Heart right ventricle (tissue), 16 donors: ENCODE measurements around the gene ELANE. TPM values are rescaled to one million over a fixed set of nuclear protein-coding genes. Genes with fewer than 3 reads are reported as not detected.
A peak's percentile ranks its signal among the peaks of the same experiment; 100 is the strongest.
"Not testable (repeated sequence)": the region's sequence is repeated elsewhere in the genome, so short reads cannot be mapped to it uniquely, and the experiment has no call there.

Source experiments
- ATAC-seq, 8 donors: fragments of 200-7000 bp; cut with Tn5 transposase; one replicate each; pipeline ENCODE4 v1.9.1; 2020; ENCODE audit warnings: mild to moderate bottlenecking in 8 of 8, moderate library complexity in 8 of 8, moderate number of reproducible peaks in 1 of 8
- DNase-seq, 2 donors: peaks; one replicate each; pipeline ENCODE4 v3.0.0-alpha.2; 2020
- H3K27ac ChIP-seq, 10 donors: fragments of 200-600 bp; sonication (generic) in 2 of 10; one replicate each; pipeline versions ENCODE4 v1.5.0 to v1.8.0; 2020 to 2022; ENCODE audit warnings: mild to moderate bottlenecking in 3 of 10
- H3K27me3 ChIP-seq, 7 donors: fragments of 200-600 bp; one replicate each; pipeline ENCODE4 v1.8.0; 2021 to 2022; ENCODE audit warnings: mild to moderate bottlenecking in 2 of 7
- H3K36me3 ChIP-seq, 9 donors: fragments of 200-600 bp; sonication (generic) in 1 of 9; one replicate each; pipeline versions ENCODE4 v1.5.0 to v1.8.0; 2020 to 2022; ENCODE audit warnings: mild to moderate bottlenecking in 2 of 9
- H3K4me1 ChIP-seq, 9 donors: fragments of 200-600 bp; sonication (generic) in 1 of 9; one replicate each; pipeline versions ENCODE4 v1.5.0 to v1.8.0; 2020 to 2022; ENCODE audit warnings: mild to moderate bottlenecking in 4 of 9
- H3K4me3 ChIP-seq, 10 donors: fragments of 200-600 bp; sonication (generic) in 2 of 10; one replicate each; pipeline versions ENCODE4 v1.5.0 to v1.8.0; 2020 to 2022; ENCODE audit warnings: mild to moderate bottlenecking in 7 of 10, moderate library complexity in 2 of 10
- H3K9me3 ChIP-seq, 11 donors: fragments of 200-600 bp in 10 of 11; sonication (generic) in 2 of 11; one replicate each; pipeline versions ENCODE4 v1.5.0 to v1.8.0; 2013 to 2022; ENCODE audit warnings: mild to moderate bottlenecking in 2 of 11, control low read depth in 1 of 11, moderate library complexity in 1 of 11
- CTCF ChIP-seq, 9 donors: fragments of 200-600 bp; sonication (generic) in 2 of 9; IDR thresholded peaks; one replicate each; pipeline versions ENCODE4 v1.5.0 to v1.8.0; 2021 to 2022; ENCODE audit warnings: antibody characterized with exemption in 9 of 9, mild to moderate bottlenecking in 5 of 9, moderate library complexity in 1 of 9
- WGBS, 2 donors: extraction: QIAGEN DNeasy Blood & Tissue Kit; methylation state at CpG; one replicate each; pipeline ENCODE4 v1.1.7; 2013; ENCODE audit warnings: inconsistent platforms in 1 of 2; 5-methylcytosine and 5-hydroxymethylcytosine counted together
- intact Hi-C, 10 donors: fragments of 100-400 bp; cut with DNase I; formaldehyde crosslinking; loops; one replicate each; pipeline versions ENCODE4 v1.11.1 to v1.14.2; 2022
- polyA plus RNA-seq, 2 donors: library from polyadenylated mRNA; stranded (reverse); fragments of 200-250 nt; gene quantifications; one replicate each; pipeline ENCODE4 v1.2.3, GENCODE V29; 2013
- total RNA-seq, 10 donors: library from RNA; stranded (reverse); fragmentation: NEBNext Ultra II Directional in 3 of 10; extraction: Animal tissue kit (Norgen Biotek cat#: 25700) in 3 of 10; gene quantifications; one replicate each; pipeline versions ENCODE4 v1.2.1 to v1.2.4, GENCODE V29; 2021 to 2023
- donor health status: Arrhythmogenic right ventricular cardiomyopathy.
- donor health status: ischemic (EF 13 %, LVEDD 7.1; RV severe dilation, severe dysfunction).
- donor health status: healthy with polysubstance abuse.
- donor health status: DM: no; HTN: yes; CAD: no.
- donor health status: DM: no; HTN: no; CAD: no.
- donor health status: ischemic (EF 25% LVEDD 6.9; RV normal size, moderate dysfunction).
- donor health status: ischemic (EF 25% LVEDD 5.7; RV mildly dilated, moderate dysfunction).
- donor health status: healthy.
- donor health status: DM: yes; HTN: yes; CAD: no.
- donor health status: Ischemic cardiomyopathy.
- donor health status: ischemic (EF 35%, LVEDD 5.7; RV mildly dilated, moderate dysfunction).
- donor health status: nonischemic (EF 11% LVEDD 7.7; RV severe dilation, severe dysfunction).
- donor health status: DM: yes; HTN: yes; CAD: no.
- donor health status: PGD.
- donor health status: ischemic (EF 29% LVEDD 5.4; RV normal size, mild dysfunction).
- donor health status: nonischemic (EF 23%, LVEDD 6.1; RV moderate dilation, normal function).

The ELANE gene
- total and polyA plus RNA-seq, 12 donors: 0.26 to 5.4 (median 1.0) TPM; not detected in 3

- 47 to 61% methylated on average over 24 of the region's 24 CpGs for WGBS, 2 donors
Observed at GRCh38 chr19:834216-834615, 17.9 kb upstream of the ELANE start.

DNA sequence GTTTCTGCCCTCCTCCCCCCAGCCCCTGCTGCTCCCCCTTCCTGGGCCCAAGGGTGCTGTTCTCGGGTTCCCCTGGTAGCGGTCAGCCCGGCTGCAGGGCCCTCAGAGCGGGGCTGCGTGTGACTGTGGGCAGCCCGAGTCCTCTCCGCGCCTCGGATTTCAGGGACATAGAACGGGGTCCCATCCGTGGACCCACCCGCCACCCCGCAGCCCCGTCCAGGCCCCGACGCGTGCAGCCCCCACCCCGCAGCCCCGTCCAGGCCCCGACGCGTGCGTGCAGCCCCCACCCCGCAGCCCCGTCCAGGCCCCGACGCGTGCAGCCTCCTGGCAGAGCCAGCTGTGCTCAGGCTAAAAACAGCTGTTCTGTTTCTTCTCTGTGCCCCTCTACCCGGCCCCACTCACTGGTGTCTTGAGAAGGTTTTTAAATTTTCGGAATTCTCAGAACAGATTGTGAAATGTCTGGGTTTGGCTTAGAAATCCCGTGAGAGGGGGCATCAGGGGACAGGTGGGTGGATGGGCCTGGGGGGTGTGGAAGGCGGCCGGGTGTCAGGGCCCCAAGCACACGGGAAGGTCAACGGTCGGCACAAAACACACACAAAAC is 16.8 kb upstream of the ELANE start:
- Histone ChIP-seq H3K4me1 (peaks cover 0 to 12% (median 0%) of the 10 kb centered on the region in 9 donors), H3K27me3 (peaks cover 0 to 50% (median 39%) of the 10 kb centered on the region in 7 donors), H3K36me3 (no peaks in the 10 kb centered on the region), H3K9me3 (no peaks in the 10 kb centered on the region), H3K27ac (no peak overlapping the region), H3K4me3 (no peak overlapping the region)
- 74 to 75% methylated on average over 36 of the region's 36 CpGs for WGBS, 2 donors
- TF ChIP-seq CTCF (IDR thresholded peaks at IDR 0.05): no peak
- ATAC-seq: peak in 2 of 8 donors; percentile 48 to 51
- intact Hi-C loops: loop anchor here in 1 of 10 donors (10.0 kb wide), 1 partner anchor 81 kb away; the partner anchor contains the start of gene MISP
- DNase-seq: no peak

More at GRCh38 chr19:834216-834615, 17.9 kb upstream of the ELANE start:
- H3K4me1 ChIP-seq: peaks cover 0 to 6% (median 0%) of the 10 kb centered on the region in 9 donors
- intact Hi-C loops: loop anchor here in 1 of 10 donors (10.0 kb wide), 1 partner anchor 79 kb away; the partner anchor contains the start of gene MISP
- TF ChIP-seq CTCF (IDR thresholded peaks at IDR 0.05): no peak
- no peaks in the 10 kb centered on the region for H3K36me3 ChIP-seq
- peaks cover 0 to 50% (median 42%) of the 10 kb centered on the region in 7 donors for H3K27me3 ChIP-seq
- no peak for DNase-seq
- no peak overlapping the region for H3K27ac ChIP-seq
- peak in 3 of 8 donors; percentile 24 to 60 (median 35) for ATAC-seq
- no peaks in the 10 kb centered on the region for H3K9me3 ChIP-seq
- H3K4me3 ChIP-seq: no peak overlapping the region

DNA sequence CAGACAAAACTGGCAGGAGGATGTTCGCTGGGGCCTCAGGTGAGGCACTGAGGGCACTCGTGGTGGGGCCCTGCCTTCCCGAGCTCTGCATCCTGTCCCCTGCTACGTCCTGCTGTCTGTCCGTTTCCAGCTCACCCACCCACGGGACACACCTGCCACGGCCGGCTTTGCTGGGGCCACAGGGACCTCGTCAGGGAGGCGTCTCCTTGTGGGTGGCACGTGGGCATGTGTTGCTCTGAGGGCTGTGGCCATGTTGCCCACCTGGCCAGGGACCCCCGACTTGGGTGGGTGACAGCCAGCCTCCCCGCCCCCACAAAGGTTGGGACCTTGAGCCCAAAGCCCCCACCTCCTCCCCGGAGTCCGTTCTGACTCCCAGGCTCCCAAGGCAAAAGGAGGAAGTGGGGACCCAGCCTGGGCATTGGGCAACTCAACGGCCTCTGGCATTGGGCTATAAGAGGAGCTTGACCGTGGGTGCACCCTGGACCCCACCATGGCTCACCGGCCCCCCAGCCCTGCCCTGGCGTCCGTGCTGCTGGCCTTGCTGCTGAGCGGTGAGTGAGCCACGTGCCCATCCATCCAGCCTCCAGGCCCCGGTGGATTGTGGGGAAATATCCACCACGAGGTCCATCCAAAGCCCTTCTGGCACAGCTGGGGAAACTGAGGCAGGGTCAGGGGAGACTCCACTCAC is 11.4 kb upstream of the ELANE start, which contains the start of gene PRTN3:
Gene PRTN3 (plus strand): TSS at position 481 of the 688 bp plus-strand sequence. CDS start 10 bp downstream, at position 491.
- DNase-seq (no peak), ATAC-seq (no peak)
- Histone ChIP-seq H3K9me3 (no peaks in the 10 kb centered on the region), H3K36me3 (no peaks in the 10 kb centered on the region), H3K27ac (no peak within 1 kb of the TSS), H3K4me3 (no peak within 1 kb of the TSS), H3K27me3 (peaks cover 9 to 67% (median 53%) of the 10 kb centered on the region in 7 donors), H3K4me1 (peaks cover 7 to 29% (median 11%) of the 10 kb centered on the region in 9 donors)
- WGBS, 2 donors: 65 to 72% methylated on average over 24 of the region's 24 CpGs
- intact Hi-C loops: no loop called here
- TF ChIP-seq CTCF (IDR thresholded peaks at IDR 0.05): no peak

- H3K4me3 ChIP-seq, intact Hi-C loops, H3K36me3 ChIP-seq, H3K9me3 ChIP-seq, DNase-seq, ATAC-seq, H3K27ac ChIP-seq: not testable (repeated sequence)
- Histone ChIP-seq H3K4me1 (peaks cover 9 to 34% (median 13%) of the 10 kb centered on the region in 9 donors), H3K27me3 (peaks cover 9 to 72% (median 61%) of the 10 kb centered on the region in 7 donors)
- WGBS, 2 donors: 80 to 86% methylated on average over 7 of the region's 7 CpGs
Observed at GRCh38 chr19:842802-843179, 9.3 kb upstream of the ELANE start.
